Cardiac muscle cell (in vitro differentiated cells and primary cell): ENCODE data around the gene GRIN3A. TPM values are rescaled to one million over a fixed set of nuclear protein-coding genes. Genes with fewer than 3 reads are reported as not detected.
A peak's percentile ranks its signal among the peaks of the same experiment; 100 is the strongest.

Experiments used
- DNase-seq, 2 donors: peaks; one replicate each; pipeline versions ENCODE4 v3.0.0 to v3.0.0-alpha.2; 2010 to 2017; ENCODE audit warnings: low read depth in 1 of 2, low spot score in 1 of 2
- H3K27ac ChIP-seq: fragments of 200-600 bp; sonication (generic); 2 replicates; pipeline ENCODE4 v1.5.1; 2016
- H3K27me3 ChIP-seq: fragments of 200-600 bp; sonication (generic); 2 replicates; pipeline ENCODE4 v1.6.0; 2016; ENCODE audit warnings: control low read depth
- H3K36me3 ChIP-seq: fragments of 200-600 bp; sonication (generic); 2 replicates; pipeline ENCODE4 v1.5.1; 2016; ENCODE audit warnings: control low read depth
- H3K4me1 ChIP-seq: fragments of 200-600 bp; sonication (generic); 2 replicates; pipeline ENCODE4 v1.8.1; 2017; ENCODE audit warnings: low read depth, mild to moderate bottlenecking, mixed run types
- H3K4me3 ChIP-seq: fragments of 200-600 bp; sonication (generic); 2 replicates; pipeline ENCODE4 v1.5.1; 2016; ENCODE audit warnings: mild to moderate bottlenecking
- H3K9me3 ChIP-seq: fragments of 200-600 bp; sonication (generic); 2 replicates; pipeline ENCODE4 v1.5.1; 2017; ENCODE audit warnings: low read depth, mild to moderate bottlenecking, control low read depth
- CTCF ChIP-seq: IDR thresholded peaks from 2 replicates; pipeline ENCODE4 v1.5.1; 2012; ENCODE audit warnings: low read depth, mild to moderate bottlenecking, low read length
- polyA plus RNA-seq: library from polyadenylated mRNA; unstranded; fragments of >200 nt; fragmentation: Nextera tagmentation; extraction: Ambion mirVana; gene quantifications from 2 replicates; pipeline ENCODE4 v1.2.1, GENCODE V29; 2016
- total RNA-seq: library from RNA; depleted of rRNA; stranded (reverse); fragments of >200 nt; gene quantifications from 2 replicates; pipeline ENCODE4 v1.2.3, GENCODE V29; 2016

GRIN3A gene
- total and polyA plus RNA-seq, 2 experiments from 2014 or later = not detected

- DNase-seq = no peak
- TF ChIP-seq CTCF = no peak
- no peaks in the 10 kb centered on the region for H3K36me3 ChIP-seq
- no peak overlapping the region for H3K27ac ChIP-seq
- no peaks in the 10 kb centered on the region for H3K4me1 ChIP-seq
- no peak overlapping the region for H3K4me3 ChIP-seq
- H3K9me3 ChIP-seq = no peaks in the 10 kb centered on the region
- no peaks in the 10 kb centered on the region for H3K27me3 ChIP-seq
Measured at GRCh38 chr9:101753716-101754115, 15.3 kb upstream of the GRIN3A start.

GRCh38 chr9:101751895-101752294 lies 13.4 kb upstream of the GRIN3A start:
- Histone ChIP-seq H3K27ac (no peak overlapping the region), H3K9me3 (no peaks in the 10 kb centered on the region), H3K4me3 (no peak overlapping the region), H3K4me1 (no peaks in the 10 kb centered on the region), H3K27me3 (no peaks in the 10 kb centered on the region), H3K36me3 (no peaks in the 10 kb centered on the region)
- DNase-seq = no peak
- TF ChIP-seq CTCF = no peak

GRCh38 chr9:101739311-101739710 lies 864 bp upstream of the GRIN3A start:
- Histone ChIP-seq H3K27ac (no peak overlapping the region), H3K4me3 (no peak overlapping the region), H3K9me3 (no peaks in the 10 kb centered on the region), H3K27me3 (peaks cover 67% of the 10 kb centered on the region), H3K4me1 (no peaks in the 10 kb centered on the region), H3K36me3 (no peaks in the 10 kb centered on the region)
- TF ChIP-seq CTCF = no peak
- DNase-seq = no peak

GRCh38 chr9:101737705-101738565 lies 512 bp downstream of the GRIN3A start:
- H3K9me3 ChIP-seq = no peaks in the 10 kb centered on the region
- H3K4me1 ChIP-seq = no peaks in the 10 kb centered on the region
- H3K4me3 ChIP-seq = peak overlapping the region; percentile 36
- DNase-seq = peak in 1 of 2 donors; percentile 39
- H3K27me3 ChIP-seq = peaks cover 67% of the 10 kb centered on the region
- no peak for TF ChIP-seq CTCF
- no peak overlapping the region for H3K27ac ChIP-seq
- no peaks in the 10 kb centered on the region for H3K36me3 ChIP-seq

DNA sequence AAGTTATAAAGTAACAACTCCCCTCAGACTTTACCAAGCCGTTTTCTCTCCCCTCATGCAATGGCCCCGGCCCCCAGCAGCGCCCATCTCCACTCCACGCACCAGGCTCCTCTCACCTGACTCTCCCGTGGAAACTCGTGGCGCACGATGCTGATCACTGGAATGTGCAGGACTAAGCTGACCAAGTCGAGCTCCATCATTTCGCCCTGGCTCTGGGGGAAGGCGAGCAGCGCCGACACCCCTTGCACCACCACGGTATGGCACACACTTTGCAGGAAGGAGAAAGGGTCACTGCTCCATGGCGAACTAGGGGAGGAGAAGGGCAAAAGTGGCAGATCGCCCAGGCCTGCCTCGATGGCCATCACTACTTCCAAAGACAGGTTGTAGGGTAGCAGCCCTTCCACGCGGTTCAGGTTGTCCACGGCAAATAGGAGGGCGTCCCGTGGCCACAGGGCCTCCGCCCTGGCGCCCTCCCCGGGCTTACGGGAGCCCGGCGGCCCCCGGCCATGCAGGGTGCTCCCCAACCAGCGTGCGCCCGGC lies 1.2 kb downstream of the GRIN3A start:
- Histone ChIP-seq H3K36me3 (no peaks in the 10 kb centered on the region), H3K4me1 (no peaks in the 10 kb centered on the region), H3K27ac (no peak overlapping the region), H3K27me3 (peaks cover 67% of the 10 kb centered on the region), H3K4me3 (no peak overlapping the region), H3K9me3 (no peaks in the 10 kb centered on the region)
- no peak for TF ChIP-seq CTCF
- DNase-seq = no peak
